GM04503 (cell line): ENCODE measurements around the gene HS2ST1.
"Not testable (repeated sequence)": the region's sequence is repeated elsewhere in the genome, so short reads cannot be mapped to it uniquely, and the experiment has no call there.

Source experiments
- DNase-seq: peaks from one replicate; pipeline ENCODE4 v3.0.0-alpha.2; 2012; ENCODE audit warnings: low read depth

HS2ST1 gene

DNA sequence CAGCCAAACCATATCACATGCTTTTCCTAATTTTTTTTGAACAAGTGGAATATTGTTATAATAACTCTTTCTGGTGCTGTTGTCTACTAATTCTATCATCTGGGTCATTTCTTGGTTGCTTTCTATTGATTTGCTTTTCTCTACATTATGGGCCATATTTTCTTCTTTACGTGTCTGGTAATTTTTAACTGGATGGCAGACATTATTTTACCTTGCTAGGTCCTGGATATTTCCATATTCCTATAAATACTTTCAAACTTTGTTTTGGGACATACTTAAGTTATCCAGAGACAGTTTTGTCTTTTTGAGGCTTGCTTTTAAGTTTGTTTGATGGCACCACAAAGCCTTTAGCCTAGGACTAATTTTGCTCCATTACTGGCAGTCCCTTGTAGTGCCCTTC is 11.3 kb downstream of the HS2ST1 start:
- no peak for DNase-seq

- DNase-seq, result no peak
These were observed 12.4 kb downstream of the HS2ST1 start for GRCh38 chr1:86926883-86927282.

- DNase-seq, result no peak
These were observed 14.4 kb downstream of the HS2ST1 start for GRCh38 chr1:86928819-86929218.

- DNase-seq, result no peak
These were observed 18.6 kb downstream of the HS2ST1 start for GRCh38 chr1:86933051-86933450.

DNA sequence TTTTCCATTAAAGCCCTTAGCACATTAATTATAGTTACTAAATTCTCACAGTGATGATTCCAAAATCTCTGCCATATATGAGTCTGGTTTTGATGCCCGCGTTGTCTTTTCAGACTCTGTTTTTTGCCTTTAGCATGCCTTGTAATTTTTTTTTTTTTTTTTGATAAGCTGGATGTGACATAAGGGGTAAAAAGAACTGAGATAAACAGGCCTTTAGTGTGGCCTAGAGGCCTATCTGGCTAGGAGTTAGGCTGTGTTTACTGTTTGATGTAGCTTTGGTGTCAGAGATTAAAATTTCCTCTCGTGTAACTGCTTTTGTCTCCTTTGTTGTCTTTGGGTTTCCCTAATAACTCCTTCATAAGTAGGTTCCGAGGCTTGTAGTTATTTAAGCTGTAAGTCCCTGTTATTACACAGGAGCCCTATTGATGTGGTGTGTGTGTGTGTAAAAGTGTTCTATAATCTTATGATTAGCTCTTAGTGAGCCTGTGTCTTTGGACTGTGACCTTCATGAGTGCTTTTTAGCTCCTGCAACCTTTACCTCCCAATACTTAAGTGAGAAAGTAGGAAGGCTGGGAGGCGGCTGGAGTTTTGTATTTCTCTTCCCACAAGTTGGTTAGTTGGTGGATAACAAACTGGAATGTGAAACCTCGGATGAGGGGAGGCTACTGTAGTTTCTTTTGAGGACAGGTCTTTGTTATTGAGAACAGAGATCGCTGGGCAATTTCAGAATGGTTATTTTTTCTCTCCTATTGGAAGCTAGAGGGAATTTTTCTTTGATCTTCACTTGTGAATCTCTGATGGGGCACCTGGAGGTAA is 19.3 kb downstream of the HS2ST1 start:
- no peak for DNase-seq

DNA sequence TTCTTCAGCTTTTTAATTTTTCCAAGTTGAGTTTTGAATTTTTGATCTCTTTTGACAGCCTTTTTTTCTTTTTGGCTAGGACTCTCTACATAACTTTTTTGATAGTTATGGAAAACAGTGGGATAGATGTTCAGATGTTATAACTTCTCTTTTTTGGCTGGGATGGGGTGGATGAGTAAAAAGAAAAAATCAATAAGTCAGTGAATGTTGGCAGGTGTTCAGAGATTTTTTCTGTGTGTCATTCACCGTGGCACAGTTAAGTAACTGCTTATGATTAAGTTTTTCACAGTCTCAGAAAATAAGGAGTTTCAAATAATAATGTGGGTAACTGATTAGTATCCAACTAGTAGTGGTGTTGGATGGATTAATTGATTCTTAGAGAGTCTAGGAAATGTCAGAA is 24.0 kb downstream of the HS2ST1 start:
- no peak for DNase-seq

DNA sequence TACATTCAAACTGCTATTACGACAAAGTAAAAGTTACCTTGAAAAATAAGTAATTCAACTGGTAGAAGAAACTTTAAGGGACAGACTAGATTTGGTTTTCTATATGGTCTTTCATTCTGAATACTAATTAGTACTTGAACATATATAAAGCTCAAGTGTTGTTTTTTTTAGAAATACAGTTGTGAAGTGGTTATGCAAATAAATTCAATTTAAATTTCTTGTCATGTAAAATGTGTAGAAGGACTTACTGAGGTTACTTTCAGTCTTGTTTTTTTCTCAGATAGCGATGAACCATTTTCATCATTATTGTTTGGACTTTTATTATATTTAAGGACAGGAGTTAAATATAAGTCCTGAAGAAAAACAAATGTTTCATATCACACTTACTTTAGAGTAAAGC is 24.4 kb downstream of the HS2ST1 start:
- no peak for DNase-seq

DNA sequence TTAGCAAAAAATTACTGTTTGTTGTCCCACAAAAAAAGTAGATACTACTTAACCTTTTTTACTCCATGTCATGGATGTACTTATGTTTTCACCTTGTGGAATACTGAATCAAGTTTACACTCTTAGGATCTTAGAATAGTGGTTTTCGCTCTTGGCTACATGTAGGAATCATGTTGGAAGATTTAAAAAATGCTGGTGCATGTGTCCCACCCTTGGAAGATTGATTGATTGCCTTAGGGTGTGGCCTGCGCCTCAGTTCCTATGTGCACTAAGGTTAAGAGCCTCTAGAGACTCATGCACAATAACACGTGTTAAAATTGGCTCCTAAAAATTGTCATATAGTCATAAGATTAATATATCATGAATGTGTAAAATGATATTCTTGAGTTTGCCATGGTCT is 25.0 kb downstream of the HS2ST1 start:
- no peak for DNase-seq

- no peak for DNase-seq
These were observed 26.2 kb downstream of the HS2ST1 start for GRCh38 chr1:86940599-86940998.

DNA sequence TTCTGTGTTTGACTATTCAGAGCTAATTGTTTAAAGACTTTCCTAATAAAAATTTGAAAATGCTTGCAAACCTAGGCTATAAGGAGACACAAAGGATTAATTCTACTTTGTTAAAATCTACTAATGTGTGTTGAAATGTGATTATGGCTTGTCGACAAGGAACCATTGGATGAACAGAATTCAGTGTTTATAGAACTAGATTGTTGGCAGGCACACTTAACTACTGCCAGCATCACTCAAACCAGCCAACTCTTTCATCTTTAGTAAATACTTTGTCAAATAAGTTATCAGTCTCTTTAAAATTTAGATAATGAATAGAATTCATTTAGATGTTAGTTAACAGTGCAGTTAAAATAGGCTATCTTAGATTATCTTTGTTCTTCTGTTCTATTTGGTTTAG is 27.6 kb downstream of the HS2ST1 start:
- no peak for DNase-seq

DNA sequence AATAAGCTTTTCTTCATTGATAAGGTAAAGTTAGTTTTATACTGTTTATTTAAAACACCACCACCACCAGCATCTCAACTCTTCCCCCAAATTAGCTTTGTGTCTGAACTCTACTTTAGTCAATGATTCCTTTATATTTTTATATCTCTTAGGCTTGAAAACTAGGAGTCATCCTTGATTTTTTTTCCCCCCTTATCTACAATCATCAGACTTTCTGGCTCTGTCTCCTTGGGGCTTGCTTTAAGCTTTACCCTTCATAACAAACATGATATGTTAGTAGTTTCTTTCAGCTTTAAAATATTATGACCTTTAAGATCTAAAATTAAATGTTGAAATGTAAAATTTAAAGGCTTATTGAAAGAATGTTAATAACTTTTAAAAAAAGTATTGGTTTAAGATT is 28.3 kb downstream of the HS2ST1 start:
- no peak for DNase-seq

DNA sequence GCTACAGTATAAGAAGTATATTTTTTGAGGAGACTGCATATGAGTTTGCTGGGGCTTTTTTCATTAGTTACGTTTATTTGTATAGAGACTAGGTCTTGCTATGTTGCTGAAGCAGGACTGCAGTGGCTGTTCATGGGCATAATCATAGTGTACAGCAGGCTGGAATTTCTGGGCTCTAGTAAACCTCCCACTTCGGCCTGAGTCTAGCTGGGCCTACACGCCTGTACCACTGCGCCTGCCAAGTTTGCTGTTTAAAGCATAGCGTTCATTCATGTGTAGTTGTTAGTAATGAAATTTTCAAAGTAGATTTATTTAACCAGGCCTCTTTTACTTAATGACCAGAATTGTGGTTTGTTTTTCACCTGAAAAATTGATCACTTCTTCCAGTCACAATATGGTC is 33.8 kb downstream of the HS2ST1 start:
- DNase-seq, result no peak

DNA sequence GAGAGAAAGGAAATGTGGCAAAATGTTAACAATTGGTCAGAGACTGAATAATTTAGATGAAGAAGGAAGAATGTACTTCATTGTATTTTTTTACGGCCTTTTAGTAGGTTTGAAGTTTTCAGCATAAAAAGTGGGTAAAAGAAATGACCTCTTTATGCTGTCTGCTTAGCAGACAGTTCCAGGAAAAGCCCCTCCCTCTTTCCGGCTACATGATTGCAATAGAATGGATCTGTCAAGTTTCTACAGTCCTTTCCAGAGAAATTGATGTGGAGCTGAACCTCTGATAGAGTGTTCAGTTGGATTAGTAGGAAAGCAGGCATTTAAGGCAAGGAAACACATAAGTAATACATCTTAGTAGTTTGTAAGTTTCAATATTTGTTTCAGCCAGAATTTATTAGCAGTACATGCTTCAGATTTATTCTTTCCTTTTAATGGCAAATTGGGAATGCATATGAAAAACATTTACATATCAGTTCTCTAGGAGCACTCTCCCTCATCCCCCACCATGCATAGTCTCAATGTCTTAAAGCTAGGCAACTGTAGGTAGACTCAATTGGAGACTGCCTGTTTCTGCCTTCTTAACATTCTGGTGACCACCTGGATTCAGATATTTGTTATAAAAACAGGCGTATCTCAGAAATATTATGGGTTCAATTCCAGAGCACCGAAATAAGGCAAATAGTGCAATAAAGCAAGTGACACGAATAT is 36.4 kb downstream of the HS2ST1 start:
- no peak for DNase-seq

DNA sequence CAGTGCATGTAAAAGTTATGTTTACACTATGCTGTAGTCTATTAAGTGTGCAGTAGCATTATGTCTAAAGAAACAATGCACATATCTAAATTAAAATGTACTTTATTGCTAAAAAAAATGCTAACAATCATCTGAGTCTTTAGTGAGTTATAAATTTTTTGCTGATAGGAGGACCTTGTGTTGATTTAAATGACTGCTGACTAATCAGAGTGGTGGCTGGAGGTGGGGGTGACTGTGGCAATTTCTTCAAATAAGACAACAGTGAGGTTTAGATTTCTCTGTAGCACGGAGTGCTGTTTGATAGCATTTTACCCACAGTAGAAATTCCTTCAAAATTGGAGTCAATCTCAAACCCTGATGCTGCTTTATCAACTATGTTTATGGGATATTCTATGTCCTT is 37.0 kb downstream of the HS2ST1 start:
- no peak for DNase-seq

GRCh38 chr1:86953167-86953566 is 38.7 kb downstream of the HS2ST1 start:
- no peak for DNase-seq

GRCh38 chr1:86955678-86956077 is 41.2 kb downstream of the HS2ST1 start:
- DNase-seq, result no peak

DNA sequence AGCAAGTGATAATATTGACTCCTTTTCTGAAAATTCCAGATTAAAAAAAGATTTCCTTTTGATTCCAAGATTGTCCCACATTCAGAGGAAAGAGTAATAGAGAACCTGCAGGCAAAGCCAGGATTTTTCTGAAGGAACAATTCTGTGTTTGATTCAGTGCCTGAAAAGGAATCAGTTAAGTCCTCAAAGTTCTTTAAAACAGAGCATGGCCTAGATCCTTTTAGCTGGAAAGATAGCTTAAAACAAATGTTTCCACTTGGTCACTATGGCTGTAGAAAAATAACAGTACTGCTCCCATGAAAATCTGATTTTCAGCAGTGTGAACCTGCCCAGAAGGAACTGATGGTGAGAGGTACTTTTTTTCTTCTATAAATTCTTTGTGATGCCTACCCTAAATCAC is 41.8 kb downstream of the HS2ST1 start:
- DNase-seq, result no peak

DNA sequence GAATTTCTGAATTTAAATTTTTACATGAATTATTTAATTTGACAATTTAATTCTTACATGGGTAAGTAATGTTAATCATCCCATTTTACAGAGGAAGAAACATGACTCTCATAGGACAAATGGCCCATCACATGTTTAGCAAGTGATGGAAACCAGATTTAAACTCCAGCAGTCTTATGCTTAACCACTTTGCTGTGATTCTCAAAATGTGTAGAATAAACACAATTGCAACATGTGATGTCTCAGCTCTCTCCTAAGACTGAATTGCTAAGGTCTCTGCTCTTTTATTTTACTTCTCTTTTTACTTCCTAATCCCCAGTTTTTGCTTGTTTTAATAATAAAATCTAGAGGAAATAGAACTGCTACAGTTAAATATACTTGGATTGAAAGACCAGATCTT is 42.8 kb downstream of the HS2ST1 start:
- DNase-seq, result no peak

DNA sequence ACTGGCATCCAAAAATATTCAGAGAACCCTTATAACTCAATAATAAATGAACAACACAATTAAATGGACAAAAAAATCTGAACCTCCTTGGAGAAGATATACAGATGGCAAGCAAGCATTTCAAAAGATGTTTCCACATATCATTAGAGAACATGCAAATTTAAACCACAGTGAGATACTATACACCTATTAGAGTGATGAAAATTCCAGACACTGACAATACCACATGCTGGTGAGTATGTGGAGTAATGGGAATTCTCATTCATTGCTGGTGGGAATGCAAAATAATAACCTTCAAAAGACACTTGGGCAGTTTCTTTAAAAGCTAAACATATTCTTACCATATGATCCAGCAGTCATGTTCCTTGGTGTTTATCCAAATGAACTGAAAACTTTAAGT is 46.1 kb downstream of the HS2ST1 start:
- no peak for DNase-seq

DNA sequence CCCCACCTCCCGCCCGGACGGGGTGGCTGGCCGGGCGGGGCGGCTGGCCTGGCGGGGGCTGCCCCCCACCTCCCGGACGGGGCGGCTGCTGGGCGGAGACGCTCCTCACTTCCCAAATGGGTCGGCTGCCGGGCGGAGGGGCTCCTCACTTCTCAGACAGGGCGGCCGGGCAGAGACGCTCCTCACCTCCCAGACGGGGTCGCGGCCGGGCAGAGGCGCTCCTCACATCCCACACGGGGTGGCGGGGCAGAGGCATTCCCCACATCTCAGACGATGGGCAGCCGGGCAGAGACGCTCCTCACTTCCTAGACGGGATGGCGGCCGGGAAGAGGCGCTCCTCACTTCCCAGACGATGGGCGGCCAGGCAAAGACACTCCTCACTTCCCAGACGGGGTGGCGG is 49.4 kb downstream of the HS2ST1 start:
- not testable (repeated sequence) for DNase-seq

DNA sequence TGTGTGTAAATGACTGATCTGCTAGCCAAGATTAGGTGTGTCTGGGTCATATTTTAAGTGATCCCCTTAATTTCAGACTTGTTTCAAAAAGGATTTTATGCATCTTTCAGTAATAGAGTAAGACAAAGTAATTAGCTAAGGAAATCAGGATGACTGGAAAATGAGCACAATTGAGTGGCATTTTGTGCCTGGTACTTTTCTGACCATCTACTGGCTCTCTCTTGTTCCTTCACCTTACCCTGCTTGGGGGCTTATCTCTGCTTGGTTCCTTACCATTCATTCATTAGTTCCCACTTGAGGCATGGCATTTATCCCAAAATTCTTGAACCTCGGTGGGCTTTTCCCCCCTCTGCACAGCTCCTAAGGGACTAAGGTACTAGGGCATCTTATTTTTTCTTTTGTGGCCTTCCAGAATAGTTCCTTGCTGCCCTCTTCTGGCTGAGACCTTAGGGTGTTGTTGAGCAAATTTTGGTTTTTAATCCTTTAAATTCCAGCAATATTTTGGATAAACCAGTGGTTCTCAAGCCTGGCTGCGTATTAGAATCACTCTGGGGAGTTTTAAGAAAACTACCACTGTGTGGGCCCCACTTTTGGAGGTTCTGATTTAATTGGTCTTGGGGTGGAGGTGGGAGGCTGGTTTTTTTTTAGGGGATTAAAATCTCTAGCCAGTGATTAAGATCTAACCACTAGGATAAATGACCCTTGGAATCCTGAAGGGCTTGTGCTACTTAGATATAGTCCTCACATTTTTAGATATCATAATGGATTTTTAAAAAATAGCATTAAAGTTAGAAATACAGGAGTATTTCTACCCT is 50.8 kb downstream of the HS2ST1 start:
- DNase-seq, result peak; percentile 7

GRCh38 chr1:86965827-86966182 is 51.4 kb downstream of the HS2ST1 start:
- DNase-seq, result no peak

DNA sequence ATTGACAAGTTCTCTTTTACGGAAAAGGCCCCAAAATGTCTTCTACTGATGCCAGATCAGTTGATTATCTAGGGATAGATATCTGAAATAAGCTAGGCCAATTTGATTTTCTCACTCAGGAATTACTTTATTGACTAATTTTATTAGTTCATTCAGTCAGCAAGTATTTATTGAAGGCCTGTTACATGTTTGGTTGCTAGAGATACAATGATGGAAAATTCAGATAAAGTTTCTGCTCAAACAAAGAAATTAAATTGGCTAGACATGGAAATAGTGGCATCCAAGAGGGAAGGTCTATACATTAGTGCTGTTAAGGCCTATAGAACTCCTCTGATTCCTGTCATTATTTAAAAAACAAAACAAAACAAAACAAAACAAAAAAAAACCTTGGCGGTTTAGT is 56.5 kb downstream of the HS2ST1 start:
- DNase-seq, result no peak
